ENCODE results near the gene GULP1.

- TF ChIP-seq CTCF (IDR thresholded peaks at IDR 0.05; ENCODE audit: insufficient read depth, low read length) (no peak), GABPA (IDR thresholded peaks at IDR 0.05; ENCODE audit: low read depth) (no peak), REST (IDR thresholded peaks at IDR 0.05; ENCODE audit: insufficient replicate concordance, low read depth) (no peak), POLR2AphosphoS5 (IDR thresholded peaks at IDR 0.05; ENCODE audit: low read depth) (no peak), SPI1 (IDR thresholded peaks at IDR 0.05; ENCODE audit: borderline replicate concordance, low read depth) (no peak)
Measured at GRCh38 chr2:188551671-188552070, 260.0 kb downstream of the GULP1 start.
